ENCODE results near the gene B4GALNT4.

B4GALNT4 gene

DNA sequence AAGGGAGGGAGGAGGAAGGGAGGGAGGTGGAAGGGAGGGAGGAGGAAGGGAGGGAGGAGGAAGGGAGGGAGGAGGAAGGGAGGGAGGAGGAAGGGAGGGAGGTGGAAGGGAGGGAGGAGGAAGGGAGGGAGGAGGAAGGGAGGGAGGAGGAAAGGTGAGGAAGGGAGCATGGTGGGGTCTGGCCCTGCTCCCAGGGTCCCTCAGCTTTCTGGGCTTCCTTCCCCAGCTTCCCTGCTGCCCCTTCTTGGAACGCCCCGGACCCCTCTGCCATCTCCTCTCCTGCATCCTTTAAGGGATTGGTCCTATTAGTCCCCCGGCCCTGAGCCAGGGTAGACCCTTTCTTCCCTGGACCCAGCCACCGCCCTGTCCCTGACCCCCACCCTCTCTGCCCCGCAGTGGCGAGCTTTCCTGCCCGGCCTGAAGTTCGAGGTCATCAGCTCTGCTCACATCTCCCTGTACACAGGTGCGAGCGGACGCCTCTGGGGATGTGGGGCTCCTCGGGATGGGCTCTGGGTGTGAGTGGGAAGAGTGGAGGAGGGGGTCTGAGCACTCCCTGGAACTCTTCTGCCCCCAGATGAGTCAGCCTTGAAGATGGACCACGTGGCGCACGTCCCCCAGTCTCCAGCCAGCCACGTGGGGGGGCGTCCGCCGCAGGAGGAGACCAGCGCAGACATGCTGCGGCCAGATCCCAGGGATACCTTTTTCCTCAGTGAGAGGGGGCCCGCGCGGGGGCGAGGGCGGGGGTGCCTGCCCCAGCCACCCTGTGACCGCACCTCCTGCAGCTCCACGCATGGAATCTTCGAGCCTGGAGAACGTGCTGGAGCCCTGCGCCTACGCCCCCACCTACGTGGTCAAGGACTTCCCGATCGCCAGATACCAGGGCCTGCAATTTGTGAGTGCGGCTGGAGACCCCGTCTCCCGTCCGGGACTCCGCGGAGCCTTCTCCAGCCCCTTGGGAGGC, 6.0 kb downstream of the B4GALNT4 start:
- DNase-seq (ENCODE audit: low read depth), result no peak
- TF ChIP-seq, protein P1, sequence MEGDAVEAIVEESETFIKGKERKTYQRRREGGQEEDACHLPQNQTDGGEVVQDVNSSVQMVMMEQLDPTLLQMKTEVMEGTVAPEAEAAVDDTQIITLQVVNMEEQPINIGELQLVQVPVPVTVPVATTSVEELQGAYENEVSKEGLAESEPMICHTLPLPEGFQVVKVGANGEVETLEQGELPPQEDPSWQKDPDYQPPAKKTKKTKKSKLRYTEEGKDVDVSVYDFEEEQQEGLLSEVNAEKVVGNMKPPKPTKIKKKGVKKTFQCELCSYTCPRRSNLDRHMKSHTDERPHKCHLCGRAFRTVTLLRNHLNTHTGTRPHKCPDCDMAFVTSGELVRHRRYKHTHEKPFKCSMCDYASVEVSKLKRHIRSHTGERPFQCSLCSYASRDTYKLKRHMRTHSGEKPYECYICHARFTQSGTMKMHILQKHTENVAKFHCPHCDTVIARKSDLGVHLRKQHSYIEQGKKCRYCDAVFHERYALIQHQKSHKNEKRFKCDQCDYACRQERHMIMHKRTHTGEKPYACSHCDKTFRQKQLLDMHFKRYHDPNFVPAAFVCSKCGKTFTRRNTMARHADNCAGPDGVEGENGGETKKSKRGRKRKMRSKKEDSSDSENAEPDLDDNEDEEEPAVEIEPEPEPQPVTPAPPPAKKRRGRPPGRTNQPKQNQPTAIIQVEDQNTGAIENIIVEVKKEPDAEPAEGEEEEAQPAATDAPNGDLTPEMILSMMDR (IDR thresholded peaks at IDR 0.05; ENCODE audit: low read depth, low read length, missing control alignments), result no peak
- in situ Hi-C loops (cut with HindIII; ENCODE audit: low sequenced_read_pairs), result no loop called here

DNA sequence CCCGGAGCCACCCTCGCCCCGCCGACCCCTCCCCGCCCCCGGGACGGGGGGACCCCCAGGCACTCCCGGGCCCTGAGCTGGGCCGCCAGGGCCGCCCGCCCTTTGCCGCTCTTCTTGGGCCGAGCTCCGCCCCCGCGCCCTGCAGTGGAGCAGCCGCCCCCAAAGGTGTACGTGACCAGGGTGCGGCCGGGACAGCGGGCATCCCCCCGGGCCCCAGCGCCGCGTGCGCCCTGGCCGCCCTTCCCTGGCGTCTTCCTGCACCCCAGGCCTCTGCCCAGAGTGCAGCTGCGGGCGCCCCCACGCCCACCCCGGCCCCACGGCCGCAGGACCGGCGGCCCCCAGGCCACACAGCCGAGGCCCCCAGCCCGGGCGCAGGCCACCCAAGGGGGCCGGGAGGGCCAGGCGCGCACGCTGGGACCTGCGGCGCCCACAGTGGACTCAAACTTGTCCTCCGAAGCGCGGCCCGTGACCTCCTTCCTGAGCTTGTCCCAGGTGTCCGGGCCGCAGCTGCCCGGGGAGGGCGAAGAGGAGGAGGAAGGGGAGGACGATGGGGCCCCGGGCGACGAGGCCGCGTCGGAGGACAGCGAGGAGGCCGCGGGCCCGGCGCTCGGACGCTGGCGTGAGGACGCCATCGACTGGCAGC, 7.4 kb downstream of the B4GALNT4 start:
- no peak overlapping the region for H3K4me3 ChIP-seq (ENCODE audit: low read depth, low read length)
- no peak for DNase-seq (ENCODE audit: low read depth)
- TF ChIP-seq, protein P1 (IDR thresholded peaks at IDR 0.05; ENCODE audit: low read depth, low read length, missing control alignments), result no peak
- in situ Hi-C loops (cut with HindIII; ENCODE audit: low sequenced_read_pairs), result no loop called here

More for the DNA sequence above, 6.0 kb downstream of the B4GALNT4 start:
- no peak overlapping the region for H3K4me3 ChIP-seq (ENCODE audit: low read depth, low read length)

DNA sequence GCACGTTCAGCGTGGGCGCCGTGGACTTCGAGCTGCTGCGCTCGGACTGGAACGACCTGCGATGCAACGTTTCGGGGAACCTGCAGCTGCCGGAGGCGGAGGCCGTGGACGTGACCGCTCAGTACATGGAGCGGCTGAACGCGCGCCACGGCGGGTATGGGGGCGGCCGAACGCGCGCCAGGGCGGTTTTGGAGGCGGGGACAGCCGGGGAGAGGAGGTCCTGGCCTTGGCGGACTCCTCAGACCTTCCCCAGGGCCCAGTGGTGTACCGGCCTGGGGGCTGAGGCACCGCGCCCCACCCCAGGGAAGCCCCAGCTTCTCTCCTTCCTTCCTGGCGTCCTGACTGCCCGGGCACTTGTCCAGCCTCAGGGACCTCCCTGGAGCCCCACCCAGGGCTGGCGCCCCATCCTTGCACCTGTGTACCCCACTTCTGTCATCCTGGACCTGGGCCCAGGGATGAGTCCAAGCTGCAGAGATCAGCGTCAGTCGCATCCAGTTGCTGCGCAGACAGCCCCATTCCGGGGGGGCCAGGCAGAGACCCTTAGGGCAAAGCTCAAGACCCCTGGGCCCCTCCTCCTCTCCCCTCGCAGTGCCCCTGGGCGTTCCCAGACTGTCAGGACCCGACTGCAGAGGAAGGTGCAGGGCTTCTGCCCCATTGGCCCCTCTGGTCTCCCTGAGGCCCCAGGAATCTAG, 8.0 kb downstream of the B4GALNT4 start:
- TF ChIP-seq, protein P1 (IDR thresholded peaks at IDR 0.05; ENCODE audit: low read depth, low read length, missing control alignments), result no peak
- in situ Hi-C loops (cut with HindIII; ENCODE audit: low sequenced_read_pairs), result no loop called here
- no peak for DNase-seq (ENCODE audit: low read depth)
- no peak overlapping the region for H3K4me3 ChIP-seq (ENCODE audit: low read depth, low read length)

DNA sequence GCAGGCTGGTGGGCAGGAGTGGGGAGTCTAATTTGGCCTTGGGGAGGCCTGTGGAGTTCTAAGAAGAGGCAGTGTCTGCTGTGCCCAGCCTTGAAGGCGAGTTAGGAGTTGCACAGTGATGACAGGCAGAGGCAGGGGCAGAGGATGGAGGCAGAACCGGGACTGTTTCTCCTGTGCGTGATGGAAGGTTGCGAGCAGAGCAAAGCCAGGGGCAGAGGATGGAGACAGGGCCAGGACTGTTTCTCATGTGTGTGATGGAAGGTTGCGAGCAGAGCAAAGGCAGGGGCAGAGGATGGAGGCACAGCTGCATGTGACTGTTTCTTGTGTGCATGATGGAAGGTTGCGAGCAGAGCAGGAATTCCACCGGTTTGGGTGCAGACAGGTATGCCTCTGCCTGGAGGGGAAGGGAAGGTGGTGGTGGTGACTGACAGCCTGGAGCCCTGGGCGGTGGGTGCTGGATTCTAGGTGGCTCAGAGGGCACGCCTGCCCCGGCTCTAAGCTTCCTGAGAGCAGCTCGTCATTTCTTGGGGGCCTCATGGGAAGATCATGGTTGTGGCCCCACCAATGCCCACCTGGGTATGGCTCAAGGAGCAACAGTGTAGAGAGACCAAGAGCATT, 8.7 kb downstream of the B4GALNT4 start:
- in situ Hi-C loops (cut with HindIII; ENCODE audit: low sequenced_read_pairs), result no loop called here
- TF ChIP-seq, protein P1 (IDR thresholded peaks at IDR 0.05; ENCODE audit: low read depth, low read length, missing control alignments), result no peak
- H3K4me3 ChIP-seq (ENCODE audit: low read depth, low read length), result no peak overlapping the region
- no peak for DNase-seq (ENCODE audit: low read depth)

DNA sequence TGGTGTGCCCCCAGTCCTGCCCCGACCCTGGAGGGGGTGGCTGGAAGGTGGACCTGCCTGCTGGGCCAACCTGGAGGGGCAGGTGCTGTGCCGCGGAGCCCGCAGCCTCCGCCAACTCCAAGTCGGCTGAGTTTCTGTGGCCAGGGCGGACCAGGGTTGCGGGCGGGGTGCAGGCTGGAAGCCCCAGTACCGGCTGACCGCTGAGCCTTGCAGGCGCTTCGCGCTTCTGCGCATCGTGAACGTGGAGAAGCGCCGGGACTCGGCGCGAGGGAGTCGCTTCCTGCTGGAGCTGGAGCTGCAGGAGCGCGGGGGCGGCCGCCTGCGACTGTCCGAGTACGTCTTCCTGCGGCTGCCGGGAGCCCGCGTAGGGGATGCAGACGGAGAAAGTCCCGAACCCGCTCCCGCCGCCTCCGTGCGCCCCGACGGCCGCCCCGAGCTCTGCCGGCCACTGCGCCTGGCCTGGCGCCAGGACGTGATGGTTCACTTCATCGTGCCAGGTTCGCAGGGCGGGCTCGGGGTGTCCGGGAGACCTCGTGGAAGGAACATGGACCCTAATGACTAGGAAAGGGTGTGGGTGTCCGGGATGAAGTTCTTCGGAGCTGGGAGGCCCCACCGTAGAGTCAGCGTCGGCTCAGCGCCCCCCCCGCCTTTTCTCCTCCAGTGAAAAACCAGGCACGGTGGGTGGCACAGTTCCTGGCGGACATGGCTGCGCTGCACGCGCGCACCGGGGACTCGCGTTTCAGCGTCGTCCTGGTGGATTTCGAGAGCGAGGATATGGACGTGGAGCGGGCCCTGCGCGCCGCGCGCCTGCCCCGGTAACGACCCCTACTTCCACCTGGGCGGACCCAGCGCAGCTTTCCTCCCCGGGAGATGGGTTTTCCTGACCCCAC, 10.2 kb downstream of the B4GALNT4 start:
- DNase-seq (ENCODE audit: low read depth), result no peak
- TF ChIP-seq, protein P1 (IDR thresholded peaks at IDR 0.05; ENCODE audit: low read depth, low read length, missing control alignments), result no peak
- no peak overlapping the region for H3K4me3 ChIP-seq (ENCODE audit: low read depth, low read length)
- in situ Hi-C loops (cut with HindIII; ENCODE audit: low sequenced_read_pairs), result no loop called here
